ENCODE measurements around the gene RNGTT.

Gene RNGTT

DNA sequence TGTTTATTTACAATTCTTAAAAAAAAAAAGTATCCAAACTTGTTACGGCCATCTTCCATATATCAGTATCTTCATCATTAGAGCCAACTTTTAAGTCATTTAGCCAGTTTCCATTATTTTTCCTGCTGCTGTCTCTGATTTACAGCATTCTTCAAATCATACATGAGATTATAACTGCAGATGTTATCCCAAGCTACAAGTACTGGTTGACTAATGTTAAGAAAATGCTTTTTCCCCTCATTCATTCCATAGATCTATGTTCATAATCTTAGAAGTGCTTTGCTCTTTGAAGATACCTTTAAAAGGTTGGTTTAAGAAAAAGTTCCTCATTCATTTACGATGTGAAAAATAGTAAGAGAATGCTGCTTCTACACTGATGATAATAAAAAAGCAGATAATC, 158.7 kb downstream of the RNGTT start:
- H3K9me3 ChIP-seq (ENCODE audit: insufficient read depth, low read depth, low read length): peaks cover 4% of the 10 kb centered on the region; the same call in 1 of the 2 replicates
- no peak overlapping the region for H2AFZ ChIP-seq (ENCODE audit: low read length)
- H4K20me1 ChIP-seq (ENCODE audit: insufficient read depth, low read length, poor library complexity, severe bottlenecking): no peaks in the 10 kb centered on the region
- no peaks in the 10 kb centered on the region for H3K9me2 ChIP-seq (replicated peaks; ENCODE audit: low read depth, low read length)
- H3K4me3 ChIP-seq (ENCODE audit: low read length, poor library complexity, severe bottlenecking): no peak overlapping the region
- H3F3A ChIP-seq (ENCODE audit: low read depth): no peaks in the 10 kb centered on the region
- no peaks in the 10 kb centered on the region for H3K27me3 ChIP-seq (ENCODE audit: insufficient read depth, low read length, poor library complexity, severe bottlenecking)
- no peak for TF ChIP-seq EZH2phosphoT487 (IDR thresholded peaks at IDR 0.05; ENCODE audit: borderline replicate concordance)
- TF ChIP-seq, protein P1, sequence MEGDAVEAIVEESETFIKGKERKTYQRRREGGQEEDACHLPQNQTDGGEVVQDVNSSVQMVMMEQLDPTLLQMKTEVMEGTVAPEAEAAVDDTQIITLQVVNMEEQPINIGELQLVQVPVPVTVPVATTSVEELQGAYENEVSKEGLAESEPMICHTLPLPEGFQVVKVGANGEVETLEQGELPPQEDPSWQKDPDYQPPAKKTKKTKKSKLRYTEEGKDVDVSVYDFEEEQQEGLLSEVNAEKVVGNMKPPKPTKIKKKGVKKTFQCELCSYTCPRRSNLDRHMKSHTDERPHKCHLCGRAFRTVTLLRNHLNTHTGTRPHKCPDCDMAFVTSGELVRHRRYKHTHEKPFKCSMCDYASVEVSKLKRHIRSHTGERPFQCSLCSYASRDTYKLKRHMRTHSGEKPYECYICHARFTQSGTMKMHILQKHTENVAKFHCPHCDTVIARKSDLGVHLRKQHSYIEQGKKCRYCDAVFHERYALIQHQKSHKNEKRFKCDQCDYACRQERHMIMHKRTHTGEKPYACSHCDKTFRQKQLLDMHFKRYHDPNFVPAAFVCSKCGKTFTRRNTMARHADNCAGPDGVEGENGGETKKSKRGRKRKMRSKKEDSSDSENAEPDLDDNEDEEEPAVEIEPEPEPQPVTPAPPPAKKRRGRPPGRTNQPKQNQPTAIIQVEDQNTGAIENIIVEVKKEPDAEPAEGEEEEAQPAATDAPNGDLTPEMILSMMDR (conservative IDR thresholded peaks at IDR 0.05; ENCODE audit: low read length): no peak
- H3K36me3 ChIP-seq (ENCODE audit: insufficient read depth, low read length): peaks cover 18% of the 10 kb centered on the region; the same call in 1 of the 2 replicates
- H3K79me2 ChIP-seq (ENCODE audit: insufficient read depth, low read length): no peaks in the 10 kb centered on the region
- no peak overlapping the region for H3K4me2 ChIP-seq (ENCODE audit: low read depth, low read length, poor library complexity, severe bottlenecking)
- H3K9ac ChIP-seq (ENCODE audit: low read depth, low read length, poor library complexity, severe bottlenecking): no peak overlapping the region
- peaks cover 9% of the 10 kb centered on the region for H3K4me1 ChIP-seq (ENCODE audit: insufficient read depth, low read length, poor library complexity, severe bottlenecking)

DNA sequence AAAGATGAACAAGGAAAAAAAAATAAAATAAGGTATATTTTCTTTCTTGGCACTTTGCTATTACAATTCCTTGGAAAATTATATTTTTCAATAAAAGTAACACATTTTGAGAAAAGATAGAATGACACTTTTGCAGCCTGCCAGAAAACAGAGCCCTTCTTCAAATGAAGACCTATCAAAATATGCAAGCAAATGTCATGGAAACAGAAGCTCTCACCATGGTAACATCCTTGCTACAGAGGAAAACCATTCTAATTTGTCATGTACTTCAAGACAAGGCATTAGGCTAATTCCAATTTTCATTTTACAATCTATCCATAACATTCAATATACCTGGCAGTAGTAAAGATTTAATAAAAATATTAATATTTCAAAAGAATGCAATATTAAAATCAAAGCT, 177.9 kb downstream of the RNGTT start:
- no peak for TF ChIP-seq EZH2phosphoT487 (IDR thresholded peaks at IDR 0.05; ENCODE audit: borderline replicate concordance)
- TF ChIP-seq, protein P1 (conservative IDR thresholded peaks at IDR 0.05; ENCODE audit: low read length): no peak
- no peak overlapping the region for H3K4me2 ChIP-seq (ENCODE audit: low read depth, low read length, poor library complexity, severe bottlenecking)
- no peaks in the 10 kb centered on the region; the same call in 1 of the 2 replicates for H3K36me3 ChIP-seq (ENCODE audit: insufficient read depth, low read length)
- H3K9ac ChIP-seq (ENCODE audit: low read depth, low read length, poor library complexity, severe bottlenecking): no peak overlapping the region
- no peaks in the 10 kb centered on the region for H3K79me2 ChIP-seq (ENCODE audit: insufficient read depth, low read length)
- H2AFZ ChIP-seq (ENCODE audit: low read length): no peak overlapping the region
- H3F3A ChIP-seq (ENCODE audit: low read depth): no peaks in the 10 kb centered on the region
- no peaks in the 10 kb centered on the region for H3K9me2 ChIP-seq (replicated peaks; ENCODE audit: low read depth, low read length)
- H3K27me3 ChIP-seq (ENCODE audit: insufficient read depth, low read length, poor library complexity, severe bottlenecking): no peaks in the 10 kb centered on the region
- H3K9me3 ChIP-seq (ENCODE audit: insufficient read depth, low read depth, low read length): no peaks in the 10 kb centered on the region
- H4K20me1 ChIP-seq (ENCODE audit: insufficient read depth, low read length, poor library complexity, severe bottlenecking): no peaks in the 10 kb centered on the region
- H3K4me1 ChIP-seq (ENCODE audit: insufficient read depth, low read length, poor library complexity, severe bottlenecking): no peaks in the 10 kb centered on the region
- H3K4me3 ChIP-seq (ENCODE audit: low read length, poor library complexity, severe bottlenecking): no peak overlapping the region

DNA sequence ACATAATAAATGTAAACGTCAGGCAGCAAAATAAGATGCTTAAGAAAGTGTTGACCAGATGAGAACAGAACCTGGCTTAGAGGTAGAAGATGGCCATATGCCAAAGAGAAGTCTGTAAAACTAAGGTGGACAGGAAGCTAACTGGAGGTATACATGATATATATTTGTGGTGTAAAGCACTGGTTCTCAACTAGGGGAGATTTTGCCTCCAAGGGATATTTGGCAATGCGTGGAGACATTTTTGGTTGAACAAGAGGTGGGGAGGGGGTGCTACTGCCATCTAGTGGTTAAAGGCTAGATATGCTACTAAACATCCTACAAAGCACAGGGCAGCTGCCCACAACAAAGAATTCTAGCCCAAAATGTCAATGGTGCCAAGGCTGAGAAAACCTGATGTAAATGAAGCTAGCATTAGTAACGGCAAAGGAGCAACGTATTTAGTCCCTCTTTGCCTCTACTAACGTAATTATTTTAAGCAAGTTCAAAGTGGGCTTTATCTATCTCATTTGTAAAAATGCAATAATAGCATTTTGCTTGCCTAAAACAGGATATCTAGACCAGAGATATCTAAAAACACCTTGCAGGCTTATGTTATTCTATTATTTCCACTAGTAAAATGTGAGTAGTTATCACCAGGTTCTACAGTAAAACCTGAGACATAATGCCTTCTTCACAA, 182.6 kb downstream of the RNGTT start:
- Histone ChIP-seq H3K79me2 (ENCODE audit: insufficient read depth, low read length) (no peaks in the 10 kb centered on the region), H4K20me1 (ENCODE audit: insufficient read depth, low read length, poor library complexity, severe bottlenecking) (no peaks in the 10 kb centered on the region), H3K4me2 (ENCODE audit: low read depth, low read length, poor library complexity, severe bottlenecking) (no peak overlapping the region), H3K9me3 (ENCODE audit: insufficient read depth, low read depth, low read length) (peaks cover 4% of the 10 kb centered on the region; the same call in 1 of the 2 replicates), H3K9me2 (replicated peaks; ENCODE audit: low read depth, low read length) (no peaks in the 10 kb centered on the region), H3K4me3 (ENCODE audit: low read length, poor library complexity, severe bottlenecking) (no peak overlapping the region), H2AFZ (ENCODE audit: low read length) (no peak overlapping the region), H3K36me3 (ENCODE audit: insufficient read depth, low read length) (peaks cover 8% of the 10 kb centered on the region; the same call in 1 of the 2 replicates), H3K27me3 (ENCODE audit: insufficient read depth, low read length, poor library complexity, severe bottlenecking) (no peaks in the 10 kb centered on the region), H3K4me1 (ENCODE audit: insufficient read depth, low read length, poor library complexity, severe bottlenecking) (no peaks in the 10 kb centered on the region), H3K9ac (ENCODE audit: low read depth, low read length, poor library complexity, severe bottlenecking) (no peak overlapping the region), H3F3A (ENCODE audit: low read depth) (no peaks in the 10 kb centered on the region)
- no peak for TF ChIP-seq EZH2phosphoT487 (IDR thresholded peaks at IDR 0.05; ENCODE audit: borderline replicate concordance)
- TF ChIP-seq, protein P1 (conservative IDR thresholded peaks at IDR 0.05; ENCODE audit: low read length): peak; percentile 86

Measured in Loucy (cell line).